ENCODE results near the gene DCDC2C.

DCDC2C gene

DNA sequence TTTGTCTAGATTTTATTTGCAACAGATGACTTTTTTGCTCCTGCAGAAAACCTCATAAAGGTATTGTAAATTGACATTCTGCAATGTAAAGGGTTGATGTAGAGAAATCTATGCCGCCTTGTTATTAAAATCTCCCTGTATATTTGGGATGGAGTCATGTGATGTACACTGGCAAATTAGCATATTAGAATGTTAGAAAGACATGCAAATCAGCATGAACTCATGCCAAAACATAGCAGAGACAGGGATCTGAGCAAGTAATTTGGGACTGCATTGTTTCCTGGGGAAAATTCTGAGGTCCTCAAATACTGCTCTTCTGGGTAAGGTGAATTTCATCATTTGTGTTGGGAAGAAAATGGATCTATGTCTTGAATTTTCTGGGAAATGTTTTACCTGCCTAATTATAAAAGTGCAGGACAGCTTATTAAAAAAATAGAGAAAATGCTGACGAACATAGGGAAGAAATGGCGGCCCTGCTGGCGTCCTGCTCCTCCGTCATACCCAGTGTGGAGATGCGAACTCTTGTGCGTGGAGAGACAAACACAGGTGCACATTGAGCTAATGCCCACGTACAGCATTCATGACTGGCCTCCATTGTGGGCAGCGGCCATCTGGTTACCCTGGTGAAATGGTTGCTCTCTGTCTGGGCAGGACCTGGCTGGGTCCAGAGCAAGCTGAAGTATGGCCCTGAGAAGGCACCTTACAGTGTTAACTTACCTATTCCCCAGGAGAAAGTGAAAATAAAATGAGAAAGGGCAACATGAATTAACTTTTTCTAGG lies 29.1 kb upstream of the DCDC2C start:
- no peak for DNase-seq (ENCODE audit: low spot score)

DNA sequence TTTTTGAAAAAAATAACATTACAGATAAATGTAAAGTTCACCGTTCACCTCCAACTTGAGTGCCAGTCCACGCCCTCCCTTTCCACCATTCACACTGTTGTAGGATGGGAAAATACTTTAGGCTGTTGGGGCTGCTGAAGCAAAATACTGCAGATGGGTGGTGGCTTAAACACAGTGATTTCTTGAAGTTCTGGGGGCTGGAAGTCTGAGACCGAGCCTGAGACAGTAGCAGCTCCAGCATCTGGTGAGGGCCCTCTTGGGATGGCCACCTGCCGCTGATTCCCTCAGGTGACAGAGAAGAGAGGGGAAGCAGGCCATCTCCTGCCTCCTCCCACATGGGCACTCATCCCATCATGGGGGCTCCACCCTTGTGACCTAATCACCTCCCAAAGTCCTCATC lies 27.7 kb upstream of the DCDC2C start:
- no peak for DNase-seq (ENCODE audit: low spot score)

GRCh38 chr2:3677436-3677835 lies 25.9 kb upstream of the DCDC2C start:
- no peak for DNase-seq (ENCODE audit: low spot score)

DNA sequence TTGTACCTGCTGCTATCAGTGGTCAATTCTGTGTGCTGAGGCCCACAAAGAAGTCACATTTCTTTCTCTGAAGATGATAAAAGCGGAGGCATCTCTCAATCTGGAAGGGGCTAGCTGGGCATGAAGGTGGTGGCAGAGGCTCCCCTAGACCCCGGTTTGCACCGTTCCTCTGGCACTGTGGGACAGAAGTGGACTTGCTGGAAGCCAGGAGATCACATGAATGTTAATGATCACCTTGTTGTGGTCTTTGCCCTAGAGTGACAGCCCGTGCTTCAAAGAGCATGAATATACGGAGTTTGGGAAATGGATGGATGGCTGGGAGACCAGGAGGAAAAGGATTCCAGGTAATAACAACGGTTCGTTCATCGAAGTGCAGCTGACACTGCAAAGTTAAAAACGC lies 25.2 kb upstream of the DCDC2C start:
- DNase-seq (ENCODE audit: low spot score), result no peak

DNA sequence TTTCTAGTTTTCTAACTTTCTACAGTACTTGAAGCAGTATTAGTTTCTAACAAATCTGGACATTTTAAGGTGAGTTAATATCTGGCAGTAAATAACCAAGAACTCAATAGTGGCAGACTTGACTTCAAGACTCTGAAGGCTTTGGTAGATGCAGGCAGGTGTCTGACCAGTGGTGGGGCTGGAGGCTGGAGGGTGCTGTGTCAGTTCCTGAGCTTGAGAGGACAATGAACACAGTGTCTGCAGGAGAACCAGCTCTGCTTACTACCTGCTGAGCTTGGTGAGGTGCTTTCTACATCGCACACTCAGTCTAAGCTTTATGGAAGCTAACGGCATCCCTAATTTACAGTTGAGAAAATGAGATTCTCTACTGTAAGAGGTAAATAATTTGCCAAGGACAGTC lies 24.2 kb upstream of the DCDC2C start:
- DNase-seq (ENCODE audit: low spot score), result no peak

DNA sequence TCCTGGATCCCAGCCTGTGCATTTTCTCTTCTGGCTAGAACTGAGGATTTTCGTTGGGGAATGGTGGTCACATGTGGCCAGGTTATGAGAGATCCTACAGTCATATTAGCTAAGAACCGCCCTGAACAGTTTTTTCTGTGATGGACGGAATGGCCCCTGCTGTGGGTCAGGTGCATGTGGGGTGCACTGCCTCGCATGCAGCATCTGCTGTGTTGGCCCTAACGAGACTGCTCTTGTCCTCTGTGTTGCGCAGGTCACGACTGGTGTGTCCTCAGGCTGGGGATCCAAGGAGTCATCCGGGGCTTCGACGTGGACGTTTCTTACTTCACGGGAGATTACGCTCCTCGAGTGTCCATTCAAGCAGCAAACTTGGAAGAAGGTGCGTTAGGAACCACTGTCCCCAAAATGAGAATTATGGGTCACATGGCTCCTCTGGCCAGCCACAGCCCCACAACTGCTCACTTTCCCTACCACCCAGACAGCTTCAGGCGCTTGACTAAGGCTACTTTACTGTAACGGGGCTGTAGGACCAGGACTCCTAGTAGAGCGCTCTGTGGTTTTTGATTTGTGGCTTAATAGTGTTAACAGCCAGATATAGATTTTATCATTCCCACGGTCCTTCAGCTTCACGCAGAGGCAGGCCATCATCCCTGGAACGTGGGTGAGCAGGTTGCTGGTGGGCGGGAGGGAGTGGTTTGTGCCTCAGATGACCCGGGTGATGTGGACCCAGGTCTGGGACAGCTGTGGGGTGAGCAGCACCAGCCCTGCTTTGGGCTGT lies 23.6 kb upstream of the DCDC2C start:
- no peak for DNase-seq (ENCODE audit: low spot score)

- DNase-seq (ENCODE audit: low spot score), result no peak
Observed at GRCh38 chr2:3680548-3681345, 22.6 kb upstream of the DCDC2C start.

DNA sequence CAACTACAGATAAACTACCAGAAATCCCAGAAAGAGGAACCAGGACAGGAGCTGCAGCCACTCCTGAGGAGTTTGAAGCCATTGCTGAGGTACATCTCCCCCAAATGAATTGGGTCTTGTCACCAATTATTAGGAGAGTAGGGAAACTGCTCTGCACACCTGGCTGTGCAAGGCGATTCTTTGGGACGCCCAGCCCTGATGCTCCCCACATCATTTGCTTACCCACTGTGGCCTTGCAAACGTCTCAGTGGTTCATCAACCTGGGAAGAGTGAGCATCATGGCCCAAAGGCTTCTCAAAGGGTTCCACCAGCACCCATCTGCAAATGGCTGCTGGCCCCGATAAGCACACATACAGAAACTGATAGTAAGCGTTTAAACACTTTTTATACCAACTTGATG lies 21.8 kb upstream of the DCDC2C start:
- no peak for DNase-seq (ENCODE audit: low spot score)

DNA sequence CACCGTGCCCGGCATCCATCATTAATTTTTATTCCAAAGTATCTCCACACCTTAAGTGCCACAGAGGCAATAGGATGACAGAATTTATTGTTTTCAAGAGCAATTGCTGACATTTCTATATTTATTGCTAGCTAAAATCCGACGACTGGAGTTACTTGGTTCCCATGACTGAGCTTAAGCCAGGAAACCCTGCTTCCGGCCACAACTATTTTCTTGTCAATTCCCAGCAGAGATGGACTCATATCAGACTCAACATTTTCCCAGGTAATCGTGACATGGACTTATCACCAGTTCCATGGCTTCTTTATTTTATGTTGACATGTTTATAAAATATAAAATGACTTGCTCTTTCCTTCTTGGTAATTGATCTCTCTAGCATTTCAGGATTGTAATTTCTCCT lies 20.6 kb upstream of the DCDC2C start:
- no peak for DNase-seq (ENCODE audit: low spot score)

GRCh38 chr2:3683748-3684454 lies 19.5 kb upstream of the DCDC2C start:
- no peak for DNase-seq (ENCODE audit: low spot score)

DNA sequence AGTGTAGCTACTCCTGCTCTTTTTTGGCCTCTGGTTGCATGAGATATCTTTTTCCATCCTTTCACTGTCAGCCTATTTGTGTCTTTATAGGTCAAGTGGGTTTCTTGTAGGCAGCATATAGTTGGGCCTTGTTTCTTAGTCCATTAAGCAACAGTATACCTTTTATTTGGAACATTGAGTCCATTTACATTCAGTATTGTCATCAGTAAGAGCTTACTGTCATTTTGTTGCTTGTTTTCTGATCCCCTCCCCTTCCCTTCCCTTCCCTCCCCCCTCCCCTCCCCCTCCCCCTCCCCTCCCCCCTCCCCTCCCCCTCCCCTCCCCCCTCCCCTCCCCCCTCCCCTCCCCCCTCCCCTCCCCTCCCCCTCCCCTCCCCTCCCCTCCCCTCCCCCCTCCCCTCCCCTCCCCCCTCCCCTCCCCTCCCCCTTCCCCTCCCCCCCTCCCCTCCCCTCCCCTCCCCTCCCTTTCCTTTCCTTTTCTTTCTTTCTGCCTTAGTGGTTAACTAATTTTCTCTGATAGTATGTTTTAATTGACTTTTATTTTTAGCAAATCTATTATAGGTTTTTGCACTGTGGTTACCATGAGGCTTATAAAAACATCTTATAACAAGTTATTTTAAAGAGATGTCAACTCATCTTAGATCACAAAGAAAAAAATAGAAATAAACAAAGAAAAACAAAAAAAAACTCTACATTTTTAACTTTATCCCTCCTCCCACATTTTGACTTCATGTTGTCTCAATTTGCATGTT lies 13.2 kb upstream of the DCDC2C start:
- DNase-seq (ENCODE audit: low spot score), result no peak

- DNase-seq (ENCODE audit: low spot score), result no peak
Observed at GRCh38 chr2:3692375-3692774, 11.0 kb upstream of the DCDC2C start.

DNA sequence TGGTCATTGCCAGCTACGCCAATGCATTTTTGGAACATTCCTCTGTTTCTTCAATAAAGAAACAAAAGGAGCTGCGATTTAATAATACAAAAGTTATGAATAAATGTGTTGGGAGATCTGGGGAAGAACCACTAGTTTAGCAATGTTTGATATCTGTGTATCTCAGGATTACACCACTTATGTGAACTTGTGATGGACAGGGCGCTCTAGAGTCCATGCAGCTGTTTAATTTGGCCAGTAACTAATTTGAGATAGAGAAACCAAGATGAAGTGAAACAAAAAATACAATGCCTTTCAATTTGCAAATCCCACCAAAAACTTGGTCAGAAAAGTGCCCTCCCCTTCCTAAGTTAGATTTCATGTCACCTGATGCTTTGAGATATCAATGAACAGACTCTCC lies 6.8 kb upstream of the DCDC2C start:
- no peak for DNase-seq (ENCODE audit: low spot score)

- DNase-seq (ENCODE audit: low spot score), result no peak
Observed at GRCh38 chr2:3701071-3701470, 2.3 kb upstream of the DCDC2C start.

GRCh38 chr2:3703757-3704355 lies 481 bp downstream of the DCDC2C start:
- DNase-seq (ENCODE audit: low spot score), result no peak

DNA sequence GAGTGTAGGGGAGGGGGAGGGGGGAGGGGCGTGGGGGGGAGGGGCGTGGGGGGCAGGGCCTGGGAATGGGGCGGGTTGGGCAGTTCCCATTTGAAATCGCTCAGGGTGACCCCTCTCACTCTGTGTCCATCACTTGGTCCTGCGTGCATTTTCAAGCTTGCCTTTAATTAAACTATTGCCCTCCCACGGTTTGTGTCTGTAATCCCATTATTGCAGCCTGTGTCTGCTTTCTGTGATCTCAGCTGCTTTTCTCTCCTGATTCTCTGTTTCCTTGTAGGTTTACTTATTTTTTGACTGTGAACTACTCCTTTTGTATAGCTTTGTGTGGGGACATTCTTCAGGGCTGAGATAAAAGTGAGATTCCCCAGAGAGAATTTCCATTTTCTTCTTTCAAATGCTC lies 1.3 kb downstream of the DCDC2C start:
- DNase-seq (ENCODE audit: low spot score), result no peak

- DNase-seq (ENCODE audit: low spot score), result no peak
Observed at GRCh38 chr2:3705782-3706181, 2.4 kb downstream of the DCDC2C start.

GRCh38 chr2:3706892-3707291 lies 3.5 kb downstream of the DCDC2C start:
- no peak for DNase-seq (ENCODE audit: low spot score)

DNA sequence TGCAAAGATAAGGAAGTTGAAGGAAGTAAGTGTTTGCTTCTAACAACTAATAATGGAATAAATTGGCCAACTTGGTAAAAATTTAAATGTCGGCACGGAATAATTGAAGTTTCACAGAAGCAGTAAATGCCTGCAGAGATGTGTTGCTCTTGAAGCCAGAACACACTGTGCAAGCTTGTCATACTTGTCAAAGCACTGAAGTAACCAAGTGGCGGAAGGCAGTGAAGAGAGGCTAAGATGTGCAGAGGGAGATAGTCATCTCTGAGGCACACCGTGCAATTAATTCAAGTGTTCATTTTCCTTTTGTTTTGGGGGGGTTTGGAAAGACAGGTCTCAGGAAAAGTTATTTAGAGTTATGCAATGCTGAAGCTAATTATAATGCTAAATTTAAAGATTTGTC lies 5.2 kb downstream of the DCDC2C start:
- DNase-seq (ENCODE audit: low spot score), result no peak

GRCh38 chr2:3709225-3709624 lies 5.8 kb downstream of the DCDC2C start:
- no peak for DNase-seq (ENCODE audit: low spot score)

DNA sequence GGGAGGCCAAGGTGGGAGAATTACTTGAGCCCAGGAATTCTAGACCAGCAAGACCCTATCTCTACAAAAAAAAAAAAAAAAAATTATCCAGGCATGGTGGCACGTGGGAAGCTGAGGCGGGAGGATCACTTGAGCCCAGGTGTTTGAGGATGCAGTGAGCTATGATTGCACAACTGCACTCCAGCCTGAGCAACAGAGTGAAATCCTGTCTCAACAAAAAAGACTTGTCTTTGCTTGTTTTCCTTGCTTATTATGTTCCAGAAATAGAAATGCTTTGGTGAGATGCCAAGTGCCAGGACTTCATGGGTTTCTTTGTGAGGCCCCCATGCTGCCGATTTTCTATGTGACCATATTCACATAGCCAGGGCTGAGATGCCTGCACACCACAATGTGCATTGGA lies 9.0 kb downstream of the DCDC2C start:
- DNase-seq (ENCODE audit: low spot score), result no peak

Data from hematopoietic multipotent progenitor cell treated with erythropoietin and hydrocortisone succinate and interleukin-3 and kit ligand, for 17 days (in vitro differentiated cells).